A673 (cell line): ENCODE measurements around the gene PAPPA. TPM values are rescaled to one million over a fixed set of nuclear protein-coding genes. Genes with fewer than 3 reads are reported as not detected.

Experiments used
- BruUV-seq: library from RNA; stranded (reverse); fragments of 400-500 nt; replicated peaks from 2 replicates; lab custom pipeline; 2021; lab: Mats Ljungman, UMichigan
- CTCF ChIA-PET: fragments of 300-600 bp; sonication (Branson Sonifier 250); formaldehyde crosslinking; loops from one replicate; lab custom pipeline; 2022; ENCODE audit warnings: antibody characterized with exemption; lab: Charles Lee
- POLR2A ChIA-PET: fragments of 300-600 bp; sonication (Branson Sonifier 250); formaldehyde crosslinking; loops from one replicate; lab custom pipeline; 2022; ENCODE audit warnings: antibody characterized with exemption; ENCODE audit not compliant: low non-redundant PET; lab: Charles Lee
- DNase-seq: peaks from one replicate; pipeline ENCODE4 v3.0.0-alpha.2; 2015; ENCODE audit warnings: low spot score
- H3K27ac ChIP-seq: fragments of 200-600 bp; sonication (generic); 2 replicates; pipeline ENCODE4 v1.5.1; 2016; ENCODE audit warnings: mixed run types, low read depth, mild to moderate bottlenecking, mixed read lengths, antibody characterized with exemption, low read length; ENCODE audit not compliant: poor library complexity, severe bottlenecking
- H3K27me3 ChIP-seq: fragments of 200-600 bp; sonication (generic); replicated peaks from 2 replicates; pipeline ENCODE4 v1.6.1; 2017; ENCODE audit warnings: mixed run types, low read depth, mild to moderate bottlenecking, mixed read lengths, antibody characterized with exemption, low read length; ENCODE audit not compliant: insufficient read depth, poor library complexity
- H3K36me3 ChIP-seq: fragments of 200-600 bp; sonication (generic); 2 replicates; pipeline ENCODE4 v1.6.1; 2016; ENCODE audit warnings: mixed run types, mild to moderate bottlenecking, mixed read lengths, antibody characterized with exemption, low read length; ENCODE audit not compliant: insufficient read depth, poor library complexity, severe bottlenecking
- H3K4me1 ChIP-seq: fragments of 200-600 bp; sonication (generic); 2 replicates; pipeline ENCODE4 v1.6.1; 2017; ENCODE audit warnings: mixed run types, mild to moderate bottlenecking, mixed read lengths, antibody characterized with exemption, low read length; ENCODE audit not compliant: insufficient read depth, poor library complexity, severe bottlenecking
- H3K4me3 ChIP-seq: fragments of 200-600 bp; sonication (generic); 2 replicates; pipeline ENCODE4 v1.5.1; 2016; ENCODE audit warnings: low read depth, mixed run types, mild to moderate bottlenecking, mixed read lengths, low read length; ENCODE audit not compliant: poor library complexity, severe bottlenecking
- H3K9me3 ChIP-seq: fragments of 200-600 bp; sonication (generic); 2 replicates; pipeline ENCODE4 v1.6.1; 2016; ENCODE audit warnings: mixed run types, low read depth, mild to moderate bottlenecking, mixed read lengths, antibody characterized with exemption, low read length; ENCODE audit not compliant: poor library complexity, severe bottlenecking
- CTCF ChIP-seq: fragments of 300-800, 200-600 bp; sonication (generic); conservative IDR thresholded peaks from 2 replicates; pipeline ENCODE4 v1.5.1; 2017; ENCODE audit warnings: low read depth, mild to moderate bottlenecking, antibody characterized with exemption, low read length, moderate library complexity, mixed read lengths
- EZH2 ChIP-seq: fragments of 200-600 bp; sonication (generic); IDR thresholded peaks from 2 replicates; pipeline ENCODE4 v1.6.1; 2017; ENCODE audit warnings: borderline replicate concordance, low read depth, mild to moderate bottlenecking, mixed read lengths, antibody characterized with exemption, low read length; ENCODE audit not compliant: poor library complexity, severe bottlenecking
- intact Hi-C: fragments of 100-400 bp; cut with micrococcal nuclease; formaldehyde crosslinking; loops from one replicate; pipeline ENCODE4 v1.10.0; 2022; ENCODE audit not compliant: unreplicated experiment
- total RNA-seq: library from RNA; stranded (reverse); gene quantifications from 2 replicates; pipeline ENCODE4 v1.2.3, GENCODE V29; 2021

PAPPA gene
- total RNA-seq, 1 experiment from 2014 or later = 47.4 TPM

GRCh38 chr9:116342941-116343340 lies 189.3 kb downstream of the PAPPA start:
- no peak overlapping the region for H3K27ac ChIP-seq
- CTCF ChIA-PET = no interaction called here
- no peaks in the 10 kb centered on the region for H3K4me1 ChIP-seq
- no peaks in the 10 kb centered on the region for H3K27me3 ChIP-seq
- TF ChIP-seq CTCF = no peak
- no peak for TF ChIP-seq EZH2
- POLR2A ChIA-PET = no interaction called here
- intact Hi-C loops = no loop called here
- no TSS peak for BruUV-seq
- H3K36me3 ChIP-seq = peaks cover 80% of the 10 kb centered on the region
- H3K4me3 ChIP-seq = no peak overlapping the region
- DNase-seq = no peak
- H3K9me3 ChIP-seq = no peaks in the 10 kb centered on the region

GRCh38 chr9:116344416-116344815 lies 190.8 kb downstream of the PAPPA start:
- no peak for DNase-seq
- no peak overlapping the region for H3K4me3 ChIP-seq
- intact Hi-C loops = no loop called here
- H3K9me3 ChIP-seq = no peaks in the 10 kb centered on the region
- no peak overlapping the region for H3K27ac ChIP-seq
- ChIA-PET CTCF (no interaction called here), POLR2A (no interaction called here)
- H3K4me1 ChIP-seq = no peaks in the 10 kb centered on the region
- no TSS peak for BruUV-seq
- TF ChIP-seq CTCF (no peak), EZH2 (no peak)
- H3K36me3 ChIP-seq = peaks cover 82% of the 10 kb centered on the region
- H3K27me3 ChIP-seq = no peaks in the 10 kb centered on the region

GRCh38 chr9:116345393-116345792 lies 191.8 kb downstream of the PAPPA start:
- ChIA-PET POLR2A (interaction anchor here (0.7 kb wide), 1 partner anchor 33 kb away, joined by 6 read pairs; no protein-coding TSS in a partner anchor), CTCF (interaction anchor here (0.7 kb wide), 1 partner anchor 580 kb away, joined by 3 read pairs; no protein-coding TSS in a partner anchor)
- H3K27ac ChIP-seq = no peak overlapping the region
- intact Hi-C loops = no loop called here
- no peak overlapping the region for H3K4me3 ChIP-seq
- H3K9me3 ChIP-seq = no peaks in the 10 kb centered on the region
- TF ChIP-seq CTCF (no peak), EZH2 (no peak)
- peaks cover 88% of the 10 kb centered on the region for H3K36me3 ChIP-seq
- no peaks in the 10 kb centered on the region for H3K27me3 ChIP-seq
- no peak for DNase-seq
- no TSS peak for BruUV-seq
- H3K4me1 ChIP-seq = no peaks in the 10 kb centered on the region
